Measurements from ENCODE around the gene PIK3R2.

PIK3R2 gene

GRCh38 chr19:18167011-18167410 is 14.0 kb downstream of the PIK3R2 start:
- Histone ChIP-seq H3K4me1 (ENCODE audit: insufficient read depth, low read length) (no peaks in the 10 kb centered on the region), H3K9ac (ENCODE audit: low read depth, low read length) (no peak overlapping the region), H3K36me3 (ENCODE audit: insufficient read depth, low read length) (peaks cover 5% of the 10 kb centered on the region), H3K9me3 (ENCODE audit: control insufficient read depth, insufficient read depth, low read length) (no peaks in the 10 kb centered on the region)

DNA sequence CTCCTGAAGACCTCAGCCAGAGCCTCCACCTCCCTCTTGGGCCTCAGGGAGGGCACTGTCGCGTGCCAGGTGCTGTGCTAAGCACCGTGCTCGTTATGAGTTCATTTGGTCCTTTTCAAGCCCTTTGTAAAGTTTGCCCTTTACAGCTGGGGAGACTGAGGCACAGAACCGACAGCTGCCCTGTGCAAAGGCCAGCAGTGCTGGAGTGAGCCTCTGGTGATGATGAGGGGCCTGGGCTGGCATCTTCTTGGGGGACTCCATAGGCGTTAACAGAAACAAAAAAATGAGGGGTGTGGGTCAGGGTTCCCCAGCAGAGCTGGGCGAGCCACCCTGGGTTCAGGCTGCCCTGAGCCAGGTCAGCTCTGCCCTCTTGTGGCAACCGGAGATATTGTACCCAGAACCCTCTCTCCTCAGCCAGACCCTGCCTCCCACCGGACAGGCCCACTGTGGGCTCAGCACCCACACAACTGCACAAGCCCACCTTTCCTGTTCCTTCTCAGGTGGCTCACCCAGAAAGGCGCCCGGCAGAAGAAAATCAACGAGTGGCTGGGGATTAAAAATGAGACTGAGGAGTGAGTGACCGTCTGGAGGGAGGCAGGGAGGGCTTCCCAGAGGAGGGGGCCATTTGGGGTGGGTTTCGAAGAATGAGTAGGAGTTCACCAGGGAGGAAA is 15.1 kb downstream of the PIK3R2 start:
- H3K36me3 ChIP-seq (ENCODE audit: insufficient read depth, low read length) = peaks cover 5% of the 10 kb centered on the region
- no peak overlapping the region for H3K9ac ChIP-seq (ENCODE audit: low read depth, low read length)
- no peaks in the 10 kb centered on the region for H3K4me1 ChIP-seq (ENCODE audit: insufficient read depth, low read length)
- no peaks in the 10 kb centered on the region for H3K9me3 ChIP-seq (ENCODE audit: control insufficient read depth, insufficient read depth, low read length)

DNA sequence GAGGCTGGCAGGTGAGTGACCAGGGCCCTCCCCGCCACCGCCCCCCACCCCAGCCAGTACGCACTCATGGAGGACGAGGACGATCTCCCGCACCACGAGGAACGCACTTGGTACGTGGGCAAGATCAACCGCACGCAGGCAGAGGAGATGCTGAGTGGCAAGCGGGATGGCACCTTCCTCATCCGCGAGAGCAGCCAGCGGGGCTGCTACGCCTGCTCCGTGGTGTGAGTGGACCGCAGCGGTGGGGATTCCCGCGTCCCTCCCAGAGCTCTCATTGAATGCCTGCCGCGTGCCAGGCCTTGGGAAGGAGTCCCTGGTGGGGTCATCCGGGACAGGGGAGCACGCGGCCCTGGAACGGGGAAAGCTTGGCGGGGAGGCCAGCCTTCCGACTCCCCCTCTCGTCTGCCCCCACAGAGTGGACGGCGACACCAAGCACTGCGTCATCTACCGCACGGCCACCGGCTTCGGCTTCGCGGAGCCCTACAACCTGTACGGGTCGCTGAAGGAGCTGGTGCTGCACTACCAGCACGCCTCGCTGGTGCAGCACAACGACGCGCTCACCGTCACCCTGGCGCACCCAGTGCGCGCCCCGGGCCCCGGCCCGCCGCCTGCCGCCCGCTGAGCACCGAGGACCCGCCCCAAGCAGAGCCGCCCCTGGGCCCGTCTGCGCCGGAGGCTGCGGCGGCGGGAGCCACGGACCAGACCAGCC is 15.9 kb downstream of the PIK3R2 start:
- Histone ChIP-seq H3K4me1 (ENCODE audit: insufficient read depth, low read length) (no peaks in the 10 kb centered on the region), H3K36me3 (ENCODE audit: insufficient read depth, low read length) (peaks cover 5% of the 10 kb centered on the region), H3K9me3 (ENCODE audit: control insufficient read depth, insufficient read depth, low read length) (no peaks in the 10 kb centered on the region), H3K9ac (ENCODE audit: low read depth, low read length) (no peak overlapping the region)

DNA sequence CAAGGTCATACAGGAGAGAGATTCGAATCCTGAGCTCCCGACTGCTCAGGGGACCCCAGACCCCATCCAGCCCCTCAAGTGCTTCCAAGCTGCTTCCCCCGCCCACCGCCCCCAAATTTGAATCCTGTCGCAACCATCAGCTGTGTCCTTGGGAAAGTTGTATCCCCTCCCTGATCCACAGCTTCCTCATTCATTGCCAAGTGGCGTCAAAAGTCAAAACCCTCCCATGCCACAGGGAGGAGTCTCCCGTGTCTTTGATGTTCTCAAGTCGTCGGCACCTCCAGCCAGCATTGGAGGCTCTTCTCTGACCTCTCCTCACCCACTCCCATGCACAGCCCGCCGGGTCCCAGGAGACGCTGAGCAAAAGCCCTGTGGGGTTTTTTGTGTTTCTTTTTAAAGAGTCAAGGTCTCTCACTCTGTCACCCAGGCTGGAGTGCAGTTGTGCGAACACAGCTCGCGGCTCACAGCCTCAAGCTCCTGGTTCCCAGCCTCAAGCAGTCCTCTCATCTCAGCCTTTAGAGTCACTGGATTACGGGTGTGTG is 17.8 kb downstream of the PIK3R2 start:
- H3K9ac ChIP-seq (ENCODE audit: low read depth, low read length) = no peak overlapping the region
- H3K9me3 ChIP-seq (ENCODE audit: control insufficient read depth, insufficient read depth, low read length) = no peaks in the 10 kb centered on the region
- peaks cover under 1% of the 10 kb centered on the region for H3K36me3 ChIP-seq (ENCODE audit: insufficient read depth, low read length)
- no peaks in the 10 kb centered on the region for H3K4me1 ChIP-seq (ENCODE audit: insufficient read depth, low read length)

- H3K9me3 ChIP-seq (ENCODE audit: control insufficient read depth, insufficient read depth, low read length) = no peaks in the 10 kb centered on the region
- H3K9ac ChIP-seq (ENCODE audit: low read depth, low read length) = no peak overlapping the region
- H3K36me3 ChIP-seq (ENCODE audit: insufficient read depth, low read length) = no peaks in the 10 kb centered on the region; the same call in 1 of the 2 replicates
- no peaks in the 10 kb centered on the region for H3K4me1 ChIP-seq (ENCODE audit: insufficient read depth, low read length)
These were observed 18.8 kb downstream of the PIK3R2 start for GRCh38 chr19:18171605-18172327.

GRCh38 chr19:18172331-18173053 is 19.5 kb downstream of the PIK3R2 start:
- H3K9me3 ChIP-seq (ENCODE audit: control insufficient read depth, insufficient read depth, low read length) = no peaks in the 10 kb centered on the region
- H3K9ac ChIP-seq (ENCODE audit: low read depth, low read length) = no peak overlapping the region
- H3K4me1 ChIP-seq (ENCODE audit: insufficient read depth, low read length) = no peaks in the 10 kb centered on the region
- H3K36me3 ChIP-seq (ENCODE audit: insufficient read depth, low read length) = no peaks in the 10 kb centered on the region; the same call in 1 of the 2 replicates

DNA sequence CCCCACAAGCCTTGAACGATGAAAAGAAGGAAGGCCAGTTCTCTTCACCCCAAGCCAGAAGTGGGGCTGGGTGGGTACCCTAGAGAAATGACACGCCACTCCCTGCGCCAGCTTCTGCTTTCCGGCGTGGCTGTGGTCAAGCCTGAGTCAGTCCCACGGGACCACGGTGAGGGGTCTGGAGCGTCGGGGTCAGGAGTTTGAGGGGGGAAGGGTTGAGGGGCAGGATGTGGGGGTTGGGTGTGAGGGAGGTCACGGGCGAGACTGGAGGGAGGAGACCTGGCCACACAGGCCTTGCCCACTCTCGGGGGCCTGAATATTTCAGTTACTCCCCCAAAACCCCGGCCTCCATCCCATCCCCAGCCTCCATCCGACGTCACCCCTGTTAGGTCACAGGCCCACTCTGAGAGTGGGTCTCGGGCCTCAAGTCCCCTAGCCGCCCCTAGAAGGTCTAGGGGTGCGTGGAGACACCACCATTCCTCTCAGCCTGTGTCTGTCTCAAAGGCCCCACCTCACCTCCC is 20.1 kb downstream of the PIK3R2 start:
- no peaks in the 10 kb centered on the region; the same call in 1 of the 2 replicates for H3K36me3 ChIP-seq (ENCODE audit: insufficient read depth, low read length)
- peak overlapping the region; percentile 57 for H3K9ac ChIP-seq (ENCODE audit: low read depth, low read length)
- H3K9me3 ChIP-seq (ENCODE audit: control insufficient read depth, insufficient read depth, low read length) = no peaks in the 10 kb centered on the region
- H3K4me1 ChIP-seq (ENCODE audit: insufficient read depth, low read length) = no peaks in the 10 kb centered on the region

DNA sequence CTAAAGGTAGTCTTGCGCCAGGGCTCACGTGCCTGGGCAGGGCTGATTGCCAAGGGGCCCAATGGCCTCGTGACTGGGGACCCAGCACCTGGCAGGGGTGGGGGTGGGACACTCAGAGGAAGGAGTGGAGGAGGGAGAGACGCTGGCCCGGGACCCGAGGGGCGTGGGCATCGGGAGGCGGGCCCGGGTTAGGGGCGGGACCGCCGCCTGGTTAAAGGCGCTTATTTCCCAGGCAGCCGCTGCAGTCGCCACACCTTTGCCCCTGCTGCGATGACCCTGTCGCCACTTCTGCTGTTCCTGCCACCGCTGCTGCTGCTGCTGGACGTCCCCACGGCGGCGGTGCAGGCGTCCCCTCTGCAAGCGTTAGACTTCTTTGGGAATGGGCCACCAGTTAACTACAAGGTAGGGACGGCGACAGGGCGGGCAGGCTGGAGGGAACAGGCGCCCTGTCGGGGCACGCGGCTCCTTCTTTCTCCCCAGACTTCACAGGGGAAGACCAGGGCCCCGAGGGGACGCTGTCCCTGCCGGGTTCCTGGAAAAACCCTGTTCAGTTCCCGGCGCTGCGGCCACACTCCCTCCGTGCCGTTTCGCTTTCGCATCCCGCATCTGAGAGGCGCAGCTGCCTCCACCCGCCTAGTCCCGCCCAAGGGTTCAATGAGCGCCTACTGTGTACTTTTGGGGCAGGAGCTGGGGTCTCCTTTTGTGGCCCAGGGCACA is 20.8 kb downstream of the PIK3R2 start, which contains the start of gene IFI30:
Gene IFI30 (plus strand): TSS at position 242 of the 717 bp plus-strand sequence. CDS start 29 bp downstream, at position 271.
- H3K4me1 ChIP-seq (ENCODE audit: insufficient read depth, low read length) = no peaks in the 10 kb centered on the region

DNA sequence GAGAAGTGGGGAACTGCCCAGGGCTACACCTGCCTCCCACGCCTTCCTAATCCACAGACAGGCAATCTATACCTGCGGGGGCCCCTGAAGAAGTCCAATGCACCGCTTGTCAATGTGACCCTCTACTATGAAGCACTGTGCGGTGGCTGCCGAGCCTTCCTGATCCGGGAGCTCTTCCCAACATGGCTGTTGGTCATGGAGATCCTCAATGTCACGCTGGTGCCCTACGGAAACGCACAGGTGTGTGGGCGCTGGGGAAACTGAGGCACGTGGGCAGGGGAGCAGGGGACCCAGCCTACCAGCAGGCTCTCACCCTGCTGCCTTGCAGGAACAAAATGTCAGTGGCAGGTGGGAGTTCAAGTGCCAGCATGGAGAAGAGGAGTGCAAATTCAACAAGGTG is 22.0 kb downstream of the PIK3R2 start:
- no peaks in the 10 kb centered on the region for H3K36me3 ChIP-seq (ENCODE audit: insufficient read depth, low read length)
- no peaks in the 10 kb centered on the region for H3K9me3 ChIP-seq (ENCODE audit: control insufficient read depth, insufficient read depth, low read length)
- H3K9ac ChIP-seq (ENCODE audit: low read depth, low read length) = no peak overlapping the region
- no peaks in the 10 kb centered on the region for H3K4me1 ChIP-seq (ENCODE audit: insufficient read depth, low read length)

More for the DNA sequence above, 20.8 kb downstream of the PIK3R2 start, which contains the start of gene IFI30:
- Histone ChIP-seq H3K9ac (ENCODE audit: low read depth, low read length) (peak within 1 kb of the TSS; percentile 57), H3K9me3 (ENCODE audit: control insufficient read depth, insufficient read depth, low read length) (no peaks in the 10 kb centered on the region), H3K36me3 (ENCODE audit: insufficient read depth, low read length) (no peaks in the 10 kb centered on the region; the same call in 1 of the 2 replicates)

GRCh38 chr19:18176367-18177310 is 23.7 kb downstream of the PIK3R2 start:
- Histone ChIP-seq H3K36me3 (ENCODE audit: insufficient read depth, low read length) (no peaks in the 10 kb centered on the region), H3K9me3 (ENCODE audit: control insufficient read depth, insufficient read depth, low read length) (no peaks in the 10 kb centered on the region), H3K4me1 (ENCODE audit: insufficient read depth, low read length) (no peaks in the 10 kb centered on the region), H3K9ac (ENCODE audit: low read depth, low read length) (no peak overlapping the region)

GRCh38 chr19:18179957-18180356 is 27.0 kb downstream of the PIK3R2 start:
- Histone ChIP-seq H3K9me3 (ENCODE audit: control insufficient read depth, insufficient read depth, low read length) (no peaks in the 10 kb centered on the region), H3K4me1 (ENCODE audit: insufficient read depth, low read length) (no peaks in the 10 kb centered on the region), H3K36me3 (ENCODE audit: insufficient read depth, low read length) (no peaks in the 10 kb centered on the region), H3K9ac (ENCODE audit: low read depth, low read length) (no peak overlapping the region)

DNA sequence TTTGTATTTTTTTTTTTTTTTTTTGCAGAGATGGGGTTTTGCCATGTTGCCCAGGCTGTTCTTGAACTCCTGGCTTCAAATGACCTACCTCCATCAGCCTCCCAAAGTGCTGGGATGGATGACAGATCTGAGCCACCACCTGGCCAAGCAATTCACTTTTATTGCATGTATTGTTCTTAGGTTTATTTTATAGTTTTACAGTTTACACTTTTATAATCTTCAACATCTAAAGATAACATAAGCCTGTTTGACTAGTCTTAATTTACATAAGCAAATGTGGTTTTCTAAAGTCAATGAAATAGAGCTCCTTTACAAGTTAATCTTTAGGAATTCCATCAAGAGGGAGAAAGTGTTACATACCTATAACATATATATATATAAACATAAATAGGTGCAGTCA is 30.6 kb downstream of the PIK3R2 start:
- Histone ChIP-seq H3K36me3 (ENCODE audit: insufficient read depth, low read length) (no peaks in the 10 kb centered on the region), H3K4me1 (ENCODE audit: insufficient read depth, low read length) (no peaks in the 10 kb centered on the region; the same call in 1 of the 2 replicates), H3K9me3 (ENCODE audit: control insufficient read depth, insufficient read depth, low read length) (no peaks in the 10 kb centered on the region), H3K9ac (ENCODE audit: low read depth, low read length) (no peak overlapping the region)
